Measurements from ENCODE around the gene CDKN1C.

Gene CDKN1C

DNA sequence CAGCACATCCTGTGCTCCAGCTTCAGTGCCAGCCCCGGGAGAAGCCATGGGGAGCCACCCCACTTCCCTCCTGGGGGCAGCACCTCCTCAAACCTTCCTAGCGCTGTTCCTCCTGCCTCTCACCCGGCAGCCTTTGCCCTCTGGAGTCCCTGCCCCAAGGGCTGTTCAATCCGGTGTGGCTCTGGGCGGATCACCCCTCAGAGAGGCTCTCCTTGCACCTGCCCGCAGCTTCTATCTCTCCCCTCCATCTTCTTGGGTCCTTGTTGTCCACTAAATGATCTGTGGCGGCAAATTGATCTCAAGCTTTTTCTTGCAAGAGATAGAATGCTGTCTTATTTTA is 18.1 kb upstream of the CDKN1C start:
- TF ChIP-seq, protein P1, sequence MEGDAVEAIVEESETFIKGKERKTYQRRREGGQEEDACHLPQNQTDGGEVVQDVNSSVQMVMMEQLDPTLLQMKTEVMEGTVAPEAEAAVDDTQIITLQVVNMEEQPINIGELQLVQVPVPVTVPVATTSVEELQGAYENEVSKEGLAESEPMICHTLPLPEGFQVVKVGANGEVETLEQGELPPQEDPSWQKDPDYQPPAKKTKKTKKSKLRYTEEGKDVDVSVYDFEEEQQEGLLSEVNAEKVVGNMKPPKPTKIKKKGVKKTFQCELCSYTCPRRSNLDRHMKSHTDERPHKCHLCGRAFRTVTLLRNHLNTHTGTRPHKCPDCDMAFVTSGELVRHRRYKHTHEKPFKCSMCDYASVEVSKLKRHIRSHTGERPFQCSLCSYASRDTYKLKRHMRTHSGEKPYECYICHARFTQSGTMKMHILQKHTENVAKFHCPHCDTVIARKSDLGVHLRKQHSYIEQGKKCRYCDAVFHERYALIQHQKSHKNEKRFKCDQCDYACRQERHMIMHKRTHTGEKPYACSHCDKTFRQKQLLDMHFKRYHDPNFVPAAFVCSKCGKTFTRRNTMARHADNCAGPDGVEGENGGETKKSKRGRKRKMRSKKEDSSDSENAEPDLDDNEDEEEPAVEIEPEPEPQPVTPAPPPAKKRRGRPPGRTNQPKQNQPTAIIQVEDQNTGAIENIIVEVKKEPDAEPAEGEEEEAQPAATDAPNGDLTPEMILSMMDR (IDR thresholded peaks at IDR 0.05; ENCODE audit: poor library complexity, severe bottlenecking) = no peak
- Histone ChIP-seq H3K36me3 (ENCODE audit: low read depth) (peaks cover 10% of the 10 kb centered on the region; the same call in 1 of the 2 replicates), H3K27ac (ENCODE audit: poor library complexity, severe bottlenecking) (peak overlapping the region; percentile 67), H3K27me3 (ENCODE audit: insufficient read depth, poor library complexity, severe bottlenecking) (no peaks in the 10 kb centered on the region), H3K4me3 (ENCODE audit: severe bottlenecking) (peak overlapping the region; percentile 43), H3K9me3 (ENCODE audit: severe bottlenecking) (no peaks in the 10 kb centered on the region), H3K4me1 (ENCODE audit: insufficient read depth, poor library complexity, severe bottlenecking) (peaks cover 25% of the 10 kb centered on the region)
- DNase-seq (ENCODE audit: low spot score) (no peak), ATAC-seq (ENCODE audit: low read depth) (no peak)

DNA sequence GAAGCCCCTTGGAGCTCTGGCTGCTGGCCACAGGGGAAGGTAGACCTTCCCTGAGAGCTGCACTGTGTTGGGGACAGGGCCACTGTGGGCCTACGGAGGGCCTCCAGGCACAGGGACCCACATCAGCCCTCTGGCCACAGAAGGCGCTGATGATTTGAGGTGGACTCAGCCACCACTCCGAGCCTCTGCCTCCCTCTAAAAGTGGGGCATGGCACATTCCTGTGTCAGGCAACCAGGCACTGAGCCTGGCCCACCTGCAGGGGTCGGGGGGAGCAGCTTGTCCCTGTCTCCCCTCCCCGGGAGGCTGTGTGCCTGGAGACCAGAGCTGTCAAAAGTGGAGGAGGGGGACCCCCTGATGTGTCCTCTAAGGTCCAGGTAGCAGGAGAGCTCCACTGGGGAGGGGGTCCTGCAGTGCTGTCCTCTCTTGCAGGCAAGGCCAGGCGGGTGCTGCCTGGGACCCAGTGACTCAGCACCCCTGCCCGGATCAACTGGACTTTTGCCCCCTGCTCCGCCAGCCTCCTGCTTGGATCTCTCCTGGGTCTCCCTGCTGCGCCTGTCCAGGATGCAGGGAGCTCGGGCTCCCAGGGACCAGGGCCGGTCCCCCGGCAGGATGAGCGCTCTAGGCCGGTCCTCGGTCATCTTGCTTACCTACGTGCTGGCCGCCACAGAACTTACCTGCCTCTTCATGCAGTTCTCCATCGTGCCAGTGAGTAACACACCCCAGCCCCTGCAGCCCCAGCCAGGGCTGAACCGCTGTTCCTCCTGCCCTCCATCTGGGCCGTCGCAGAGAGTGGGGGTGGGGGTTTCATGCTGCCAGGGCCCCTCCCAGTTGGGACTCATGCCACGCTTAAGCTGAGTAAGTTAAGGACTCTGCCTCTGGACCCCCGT is 17.5 kb upstream of the CDKN1C start:
- ATAC-seq (ENCODE audit: low read depth) (peak; percentile 1; the same call in 2 of the 3 replicates), DNase-seq (ENCODE audit: low spot score) (no peak)
- H3K4me1 ChIP-seq (ENCODE audit: insufficient read depth, poor library complexity, severe bottlenecking) = peaks cover 29% of the 10 kb centered on the region
- H3K27ac ChIP-seq (ENCODE audit: poor library complexity, severe bottlenecking) = peak overlapping the region; percentile 67
- H3K36me3 ChIP-seq (ENCODE audit: low read depth) = peaks cover 10% of the 10 kb centered on the region; the same call in 1 of the 2 replicates
- TF ChIP-seq, protein P1 (IDR thresholded peaks at IDR 0.05; ENCODE audit: poor library complexity, severe bottlenecking) = no peak
- no peaks in the 10 kb centered on the region for H3K27me3 ChIP-seq (ENCODE audit: insufficient read depth, poor library complexity, severe bottlenecking)
- peak overlapping the region; percentile 43 for H3K4me3 ChIP-seq (ENCODE audit: severe bottlenecking)
- no peaks in the 10 kb centered on the region for H3K9me3 ChIP-seq (ENCODE audit: severe bottlenecking)

DNA sequence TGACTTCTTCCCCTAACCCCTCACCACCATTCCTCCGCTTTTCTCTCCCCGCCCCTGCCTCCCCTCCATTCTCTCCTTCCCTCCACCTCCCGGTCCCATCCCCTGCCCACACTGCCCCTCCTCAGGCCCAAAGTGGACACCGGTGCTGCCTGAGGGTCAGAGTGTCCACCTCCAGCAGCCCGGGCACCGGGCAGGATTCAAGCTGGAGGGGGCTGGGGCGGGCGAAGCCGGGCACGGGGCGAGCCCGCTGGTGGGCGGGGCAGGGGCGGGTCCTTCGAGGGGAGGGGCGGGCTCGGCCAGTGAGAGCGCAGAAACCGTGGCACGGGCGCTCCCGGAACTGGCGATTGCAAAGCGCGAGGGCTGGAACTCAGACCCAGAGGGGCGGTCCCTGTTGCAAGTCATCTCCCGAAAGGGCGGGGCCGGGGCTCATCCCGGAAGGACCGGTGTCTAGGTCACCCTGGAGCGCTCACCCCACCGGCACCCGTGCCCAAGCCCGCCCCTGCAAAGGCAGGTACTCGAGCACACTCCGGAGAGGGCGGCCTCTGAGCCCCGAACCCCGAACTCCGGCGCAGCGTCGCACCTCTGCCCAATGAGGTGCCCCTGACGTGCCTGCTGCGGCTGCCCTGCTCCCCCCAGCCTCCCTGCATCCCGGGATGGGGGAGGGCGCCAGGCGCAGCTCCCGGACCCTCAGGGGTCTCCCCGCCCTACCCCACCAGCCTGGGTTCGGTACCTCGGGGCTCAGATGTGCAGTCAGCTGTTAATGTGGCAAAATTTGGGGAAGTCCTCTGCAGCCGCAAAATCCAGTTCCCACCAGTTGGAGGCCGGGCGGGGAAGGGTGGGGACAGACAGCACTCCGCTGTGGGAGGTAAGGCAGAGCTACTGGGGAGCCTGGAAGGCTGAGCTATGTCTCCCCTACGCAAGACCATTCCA is 16.5 kb upstream of the CDKN1C start:
- H3K27me3 ChIP-seq (ENCODE audit: insufficient read depth, poor library complexity, severe bottlenecking) = no peaks in the 10 kb centered on the region
- H3K27ac ChIP-seq (ENCODE audit: poor library complexity, severe bottlenecking) = peak overlapping the region; percentile 67
- no peaks in the 10 kb centered on the region for H3K9me3 ChIP-seq (ENCODE audit: severe bottlenecking)
- peak; percentile 82 for ATAC-seq (ENCODE audit: low read depth)
- H3K36me3 ChIP-seq (ENCODE audit: low read depth) = peaks cover 10% of the 10 kb centered on the region; the same call in 1 of the 2 replicates
- TF ChIP-seq, protein P1 (IDR thresholded peaks at IDR 0.05; ENCODE audit: poor library complexity, severe bottlenecking) = no peak
- DNase-seq (ENCODE audit: low spot score) = peak; percentile 98
- H3K4me3 ChIP-seq (ENCODE audit: severe bottlenecking) = peak overlapping the region; percentile 43
- peaks cover 29% of the 10 kb centered on the region for H3K4me1 ChIP-seq (ENCODE audit: insufficient read depth, poor library complexity, severe bottlenecking)

DNA sequence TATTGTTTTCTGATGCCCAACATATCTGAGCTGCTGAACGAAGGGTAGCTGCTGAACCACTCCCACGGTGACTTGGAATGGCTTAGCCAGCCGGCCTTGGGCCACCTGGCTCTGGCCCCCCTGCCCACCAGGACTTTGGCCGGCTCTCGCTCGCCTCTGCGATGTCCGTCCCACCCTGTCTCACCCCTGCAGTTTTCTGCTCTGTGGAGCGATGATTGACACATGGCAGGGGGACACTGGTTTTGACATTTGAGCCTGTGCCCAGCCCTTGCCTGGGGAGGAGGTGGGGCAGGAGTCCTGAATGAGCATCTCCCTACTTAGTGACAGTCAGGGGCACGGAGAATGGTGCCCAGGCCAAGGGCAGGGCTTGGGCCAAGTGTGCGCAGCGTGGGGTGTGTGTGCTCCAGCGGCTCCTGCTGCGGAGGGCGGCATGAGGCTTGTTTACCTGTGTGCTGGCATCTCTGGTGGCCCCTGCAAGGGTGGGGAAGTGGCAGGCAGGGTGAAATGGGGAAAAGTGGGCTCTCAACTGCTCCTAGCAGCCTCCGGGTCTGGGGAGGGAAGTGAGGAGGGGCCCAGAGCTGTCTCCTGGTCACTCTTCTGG is 15.7 kb upstream of the CDKN1C start:
- Histone ChIP-seq H3K27me3 (ENCODE audit: insufficient read depth, poor library complexity, severe bottlenecking) (no peaks in the 10 kb centered on the region), H3K4me3 (ENCODE audit: severe bottlenecking) (no peak overlapping the region), H3K9me3 (ENCODE audit: severe bottlenecking) (no peaks in the 10 kb centered on the region), H3K36me3 (ENCODE audit: low read depth) (peaks cover 10% of the 10 kb centered on the region; the same call in 1 of the 2 replicates), H3K27ac (ENCODE audit: poor library complexity, severe bottlenecking) (peak overlapping the region; percentile 67), H3K4me1 (ENCODE audit: insufficient read depth, poor library complexity, severe bottlenecking) (peaks cover 29% of the 10 kb centered on the region)
- ATAC-seq (ENCODE audit: low read depth) (no peak), DNase-seq (ENCODE audit: low spot score) (no peak)
- TF ChIP-seq, protein P1 (IDR thresholded peaks at IDR 0.05; ENCODE audit: poor library complexity, severe bottlenecking) = no peak
